HL-60 (cell line): ENCODE data around the gene BIRC7.

ENCODE experiments used
- CTCF ChIP-seq: IDR thresholded peaks from one replicate; pipeline ENCODE4 v1.5.1; 2011; ENCODE audit warnings: low read length, control low read depth, inconsistent platforms; ENCODE audit not compliant: insufficient read depth
- POLR2AphosphoS5 ChIP-seq: IDR thresholded peaks from 2 replicates; pipeline ENCODE4 v1.6.1; 2012; ENCODE audit warnings: low read depth
- SPI1 ChIP-seq: IDR thresholded peaks from 2 replicates; pipeline ENCODE4 v1.6.1; 2012; ENCODE audit warnings: low read depth, mild to moderate bottlenecking, borderline replicate concordance
- TF ChIP-seq, protein P1 (sequence below): IDR thresholded peaks from 2 replicates; pipeline ENCODE4 v1.6.1; 2012; ENCODE audit warnings: low read depth; ENCODE audit not compliant: insufficient replicate concordance

DNA sequence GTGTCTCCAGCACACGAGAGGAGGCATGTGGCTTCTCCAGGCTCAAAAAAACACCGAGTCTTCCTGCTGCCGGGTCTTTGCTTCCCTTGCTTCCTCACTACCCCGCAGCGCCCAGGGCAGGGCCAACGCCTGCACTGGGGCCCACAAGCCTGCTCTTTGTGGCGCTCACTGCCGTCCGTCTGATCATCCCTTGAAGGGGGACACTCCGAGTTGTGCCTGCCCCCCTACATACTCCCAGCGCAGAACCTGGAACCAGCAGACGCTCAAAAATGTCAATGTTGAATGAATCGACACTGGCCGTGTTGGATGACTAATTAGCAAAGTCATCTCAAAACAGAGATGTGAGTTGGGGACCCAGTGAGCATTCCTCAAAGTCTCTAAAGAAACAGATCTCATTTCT lies 28.8 kb downstream of the BIRC7 start:
- TF ChIP-seq CTCF, result no peak
- TF ChIP-seq, protein P1, sequence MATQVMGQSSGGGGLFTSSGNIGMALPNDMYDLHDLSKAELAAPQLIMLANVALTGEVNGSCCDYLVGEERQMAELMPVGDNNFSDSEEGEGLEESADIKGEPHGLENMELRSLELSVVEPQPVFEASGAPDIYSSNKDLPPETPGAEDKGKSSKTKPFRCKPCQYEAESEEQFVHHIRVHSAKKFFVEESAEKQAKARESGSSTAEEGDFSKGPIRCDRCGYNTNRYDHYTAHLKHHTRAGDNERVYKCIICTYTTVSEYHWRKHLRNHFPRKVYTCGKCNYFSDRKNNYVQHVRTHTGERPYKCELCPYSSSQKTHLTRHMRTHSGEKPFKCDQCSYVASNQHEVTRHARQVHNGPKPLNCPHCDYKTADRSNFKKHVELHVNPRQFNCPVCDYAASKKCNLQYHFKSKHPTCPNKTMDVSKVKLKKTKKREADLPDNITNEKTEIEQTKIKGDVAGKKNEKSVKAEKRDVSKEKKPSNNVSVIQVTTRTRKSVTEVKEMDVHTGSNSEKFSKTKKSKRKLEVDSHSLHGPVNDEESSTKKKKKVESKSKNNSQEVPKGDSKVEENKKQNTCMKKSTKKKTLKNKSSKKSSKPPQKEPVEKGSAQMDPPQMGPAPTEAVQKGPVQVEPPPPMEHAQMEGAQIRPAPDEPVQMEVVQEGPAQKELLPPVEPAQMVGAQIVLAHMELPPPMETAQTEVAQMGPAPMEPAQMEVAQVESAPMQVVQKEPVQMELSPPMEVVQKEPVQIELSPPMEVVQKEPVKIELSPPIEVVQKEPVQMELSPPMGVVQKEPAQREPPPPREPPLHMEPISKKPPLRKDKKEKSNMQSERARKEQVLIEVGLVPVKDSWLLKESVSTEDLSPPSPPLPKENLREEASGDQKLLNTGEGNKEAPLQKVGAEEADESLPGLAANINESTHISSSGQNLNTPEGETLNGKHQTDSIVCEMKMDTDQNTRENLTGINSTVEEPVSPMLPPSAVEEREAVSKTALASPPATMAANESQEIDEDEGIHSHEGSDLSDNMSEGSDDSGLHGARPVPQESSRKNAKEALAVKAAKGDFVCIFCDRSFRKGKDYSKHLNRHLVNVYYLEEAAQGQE, result no peak
- no peak for TF ChIP-seq POLR2AphosphoS5
- no peak for TF ChIP-seq SPI1
